ENCODE data around the gene CD79B.
"Not testable (repeated sequence)": the region's sequence is repeated elsewhere in the genome, so short reads cannot be mapped to it uniquely, and the experiment has no call there.

Gene CD79B

GRCh38 chr17:63910096-63910495, 22.0 kb downstream of the CD79B start:
- no peak for DNase-seq (ENCODE audit: low read depth)

- DNase-seq (ENCODE audit: low read depth), result not testable (repeated sequence)
These were observed 22.5 kb downstream of the CD79B start for GRCh38 chr17:63909586-63909985.

GRCh38 chr17:63907161-63907778, 24.9 kb downstream of the CD79B start:
- DNase-seq (ENCODE audit: low read depth), result peak; percentile 21

GRCh38 chr17:63904796-63905195, 27.3 kb downstream of the CD79B start:
- DNase-seq (ENCODE audit: low read depth), result not testable (repeated sequence)

- DNase-seq (ENCODE audit: low read depth), result not testable (repeated sequence)
These were observed 28.3 kb downstream of the CD79B start for GRCh38 chr17:63903787-63904201.

GRCh38 chr17:63901971-63902370, 30.2 kb downstream of the CD79B start:
- not testable (repeated sequence) for DNase-seq (ENCODE audit: low read depth)

- DNase-seq (ENCODE audit: low read depth), result not testable (repeated sequence)
These were observed 33.0 kb downstream of the CD79B start for GRCh38 chr17:63898899-63899798.

GRCh38 chr17:63896524-63897354, 35.4 kb downstream of the CD79B start, which contains the start of gene CSH1:
TSS of gene CSH1 (minus strand) at chr17:63896574. CDS start at chr17:63896511, 63 bp downstream.
- DNase-seq (ENCODE audit: low read depth), result not testable (repeated sequence)

- not testable (repeated sequence) for DNase-seq (ENCODE audit: low read depth)
These were observed 37.3 kb downstream of the CD79B start for GRCh38 chr17:63894821-63895220.

- DNase-seq (ENCODE audit: low read depth), result not testable (repeated sequence)
These were observed 38.1 kb downstream of the CD79B start for GRCh38 chr17:63894021-63894420.

- not testable (repeated sequence) for DNase-seq (ENCODE audit: low read depth)
These were observed 39.7 kb downstream of the CD79B start for GRCh38 chr17:63892316-63893037.

GRCh38 chr17:63889026-63889848, 42.9 kb downstream of the CD79B start:
- DNase-seq (ENCODE audit: low read depth), result peak; percentile 55

- DNase-seq (ENCODE audit: low read depth), result not testable (repeated sequence)
These were observed 47.0 kb downstream of the CD79B start for GRCh38 chr17:63885119-63885518.

- DNase-seq (ENCODE audit: low read depth), result not testable (repeated sequence)
These were observed 49.5 kb downstream of the CD79B start for GRCh38 chr17:63882626-63883126.

- DNase-seq (ENCODE audit: low read depth), result peak; percentile 63
These were observed 50.1 kb downstream of the CD79B start, which contains the start of gene GH2 for GRCh38 chr17:63881935-63882601. TSS of gene GH2 (minus strand) at chr17:63881944. CDS start at chr17:63881801, 143 bp downstream.

GRCh38 chr17:63881337-63881736, 50.8 kb downstream of the CD79B start:
- not testable (repeated sequence) for DNase-seq (ENCODE audit: low read depth)

- no peak for DNase-seq (ENCODE audit: low read depth)
These were observed 51.4 kb downstream of the CD79B start for GRCh38 chr17:63880706-63881105.
